ENCODE results near the gene TPM4. TPM values are rescaled to one million over a fixed set of nuclear protein-coding genes. Genes with fewer than 3 reads are reported as not detected.
"Not testable (repeated sequence)": the region's sequence is repeated elsewhere in the genome, so short reads cannot be mapped to it uniquely, and the experiment has no call there.

Gene TPM4
- 1,000 to 10,000 TPM in 1 of 2 donors, 100 to 1,000 TPM in 1; 964 to 1,096 TPM for total RNA-seq

DNA sequence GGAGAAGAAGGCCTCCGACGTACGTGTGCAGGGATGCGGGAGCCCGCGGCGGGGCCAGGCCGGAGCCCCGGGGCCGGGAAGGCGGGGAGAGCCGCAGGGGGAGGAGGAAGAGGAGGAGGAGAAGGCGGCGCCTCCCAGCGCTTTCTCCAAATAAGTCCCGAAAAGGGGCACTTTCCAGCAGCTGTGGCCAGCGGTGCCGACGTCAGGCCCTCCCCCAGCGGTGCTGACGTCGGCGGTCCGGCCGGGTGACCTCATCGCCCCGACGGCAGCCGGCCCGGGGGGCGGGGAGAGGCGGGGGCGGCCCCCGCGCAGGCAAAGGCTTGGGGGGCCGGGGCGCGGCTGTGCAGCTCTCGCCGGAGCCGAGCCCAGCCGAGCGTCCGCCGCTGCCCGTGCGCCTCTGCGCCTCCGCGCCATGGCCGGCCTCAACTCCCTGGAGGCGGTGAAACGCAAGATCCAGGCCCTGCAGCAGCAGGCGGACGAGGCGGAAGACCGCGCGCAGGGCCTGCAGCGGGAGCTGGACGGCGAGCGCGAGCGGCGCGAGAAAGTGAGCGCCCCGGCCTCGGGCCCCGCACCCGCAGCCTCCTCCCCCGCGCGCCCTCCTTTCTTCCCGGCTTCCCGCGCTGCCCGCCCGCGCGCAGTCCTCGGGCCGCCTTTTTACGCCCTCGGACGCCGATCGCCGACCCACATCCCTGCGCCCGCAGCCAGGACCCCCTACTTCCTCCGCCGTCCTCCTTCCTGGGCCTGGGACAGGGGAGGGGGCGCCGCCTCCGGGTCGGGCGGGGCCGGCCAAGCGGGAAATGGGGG is at the start of gene TPM4:
TSS of gene TPM4 (plus strand) at position 342 of the 804 bp plus-strand sequence. CDS start at position 413, 71 bp downstream.
- Histone ChIP-seq H3K36me3 (peaks cover 13% of the 10 kb centered on the region), H3K27me3 (replicated peaks; ENCODE audit: insufficient read depth) (no peaks in the 10 kb centered on the region), H3K9me3 (no peaks in the 10 kb centered on the region), H3K4me3 (peak within 1 kb of the TSS; percentile 94), H3K27ac (peak within 1 kb of the TSS; percentile 99 to 100), H3K4me1 (ENCODE audit: control insufficient read depth in 1 of 2, low read depth in 2 of 2) (peaks cover 37 to 66% of the 10 kb centered on the region in 2 donors)
- peak; percentile 48 for ATAC-seq (ENCODE audit: insufficient number of reproducible peaks, low FRiP score, low read depth)
- DNase-seq (ENCODE audit: low spot score): peak; percentile 75
- TF ChIP-seq CTCF (IDR thresholded peaks at IDR 0.05): no peak

- Histone ChIP-seq H3K4me3 (no peak overlapping the region), H3K36me3 (no peaks in the 10 kb centered on the region), H3K4me1 (ENCODE audit: control insufficient read depth in 1 of 2, low read depth in 2 of 2) (no peaks in the 10 kb centered on the region), H3K27me3 (replicated peaks; ENCODE audit: insufficient read depth) (no peaks in the 10 kb centered on the region), H3K27ac (no peak overlapping the region), H3K9me3 (no peaks in the 10 kb centered on the region)
- no peak for ATAC-seq (ENCODE audit: insufficient number of reproducible peaks, low FRiP score, low read depth)
- DNase-seq (ENCODE audit: low spot score): no peak
- TF ChIP-seq CTCF (IDR thresholded peaks at IDR 0.05): no peak
These were observed 49.5 kb upstream of the TPM4 start for GRCh38 chr19:16026756-16027155.

- Histone ChIP-seq H3K9me3 (no peaks in the 10 kb centered on the region), H3K4me1 (ENCODE audit: control insufficient read depth in 1 of 2, low read depth in 2 of 2) (no peaks in the 10 kb centered on the region), H3K27me3 (replicated peaks; ENCODE audit: insufficient read depth) (no peaks in the 10 kb centered on the region), H3K27ac (no peak overlapping the region), H3K36me3 (no peaks in the 10 kb centered on the region), H3K4me3 (no peak overlapping the region)
- no peak for TF ChIP-seq CTCF (IDR thresholded peaks at IDR 0.05)
- ATAC-seq (ENCODE audit: insufficient number of reproducible peaks, low FRiP score, low read depth): no peak
- DNase-seq (ENCODE audit: low spot score): no peak
These were observed 48.8 kb upstream of the TPM4 start for GRCh38 chr19:16027528-16027927.

DNA sequence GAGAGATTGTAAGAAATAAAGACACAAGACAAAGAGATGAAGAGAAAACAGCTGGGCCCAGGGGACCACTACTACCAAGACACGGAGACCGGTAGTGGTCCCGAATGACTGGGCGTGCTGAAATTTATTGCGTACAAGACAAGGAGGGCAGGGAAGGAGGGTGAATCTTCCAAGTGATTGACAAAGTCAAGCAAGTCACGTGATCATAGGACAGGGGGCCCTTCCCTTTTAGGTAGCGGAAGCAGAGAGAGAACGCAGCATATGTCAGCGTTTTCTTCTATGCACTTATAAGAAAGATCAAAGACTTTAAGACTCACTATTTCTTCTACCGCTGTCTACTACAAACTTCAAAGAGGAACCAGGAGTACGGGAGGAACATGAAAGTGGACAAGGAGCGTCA is 46.1 kb upstream of the TPM4 start:
- not testable (repeated sequence) for H3K36me3 ChIP-seq; H3K4me1 ChIP-seq (ENCODE audit: control insufficient read depth in 1 of 2, low read depth in 2 of 2); H3K9me3 ChIP-seq; DNase-seq (ENCODE audit: low spot score); H3K27ac ChIP-seq; ATAC-seq (ENCODE audit: insufficient number of reproducible peaks, low FRiP score, low read depth); H3K4me3 ChIP-seq; H3K27me3 ChIP-seq (replicated peaks; ENCODE audit: insufficient read depth)

- no peaks in the 10 kb centered on the region for H3K9me3 ChIP-seq
- TF ChIP-seq CTCF (IDR thresholded peaks at IDR 0.05): no peak
- no peaks in the 10 kb centered on the region for H3K36me3 ChIP-seq
- H3K4me3 ChIP-seq: no peak overlapping the region
- DNase-seq (ENCODE audit: low spot score) (no peak), ATAC-seq (ENCODE audit: insufficient number of reproducible peaks, low FRiP score, low read depth) (no peak)
- H3K4me1 ChIP-seq (ENCODE audit: control insufficient read depth in 1 of 2, low read depth in 2 of 2): no peaks in the 10 kb centered on the region
- H3K27ac ChIP-seq: no peak overlapping the region
- H3K27me3 ChIP-seq (replicated peaks; ENCODE audit: insufficient read depth): no peaks in the 10 kb centered on the region
These were observed 45.1 kb upstream of the TPM4 start for GRCh38 chr19:16030964-16031871.
